Thymus (tissue), 11 donors: ENCODE data around the gene TMEM198. TPM values are rescaled to one million over a fixed set of nuclear protein-coding genes. Genes with fewer than 3 reads are reported as not detected.

Experiments
- DNase-seq, 9 donors: peaks; one replicate each; pipeline ENCODE4 v3.0.0-alpha.2; 2013; ENCODE audit warnings: low spot score in 9 of 9, low read depth in 6 of 9, missing footprints in 1 of 9
- H3K27ac ChIP-seq, 2 donors: one replicate each; pipeline ENCODE4 v1.5.1; 2013; ENCODE audit warnings: control low read depth in 1 of 2, low read depth in 1 of 2, low read length in 1 of 2, mild to moderate bottlenecking in 1 of 2, moderate library complexity in 1 of 2
- H3K27me3 ChIP-seq, 2 donors: one replicate each; pipeline ENCODE4 v1.5.1; 2013; ENCODE audit warnings: low read length in 1 of 2; ENCODE audit not compliant: control insufficient read depth in 2 of 2, insufficient read depth in 1 of 2
- H3K36me3 ChIP-seq, 2 donors: one replicate each; pipeline ENCODE4 v1.5.1; 2013; ENCODE audit warnings: low read length in 1 of 2, mild to moderate bottlenecking in 1 of 2, moderate library complexity in 1 of 2; ENCODE audit not compliant: control insufficient read depth in 2 of 2, insufficient read depth in 2 of 2
- H3K4me1 ChIP-seq, 2 donors: one replicate each; pipeline ENCODE4 v1.5.1; 2013; ENCODE audit warnings: low read length in 2 of 2; ENCODE audit not compliant: control insufficient read depth in 2 of 2, insufficient read depth in 2 of 2
- H3K4me3 ChIP-seq, 2 donors: one replicate each; pipeline ENCODE4 v1.5.1; 2013; ENCODE audit warnings: low read length in 2 of 2, control low read depth in 1 of 2, mild to moderate bottlenecking in 1 of 2
- H3K9me3 ChIP-seq, 2 donors: one replicate each; pipeline ENCODE4 v1.5.1; 2013; ENCODE audit warnings: low read length in 1 of 2, mild to moderate bottlenecking in 1 of 2; ENCODE audit not compliant: control insufficient read depth in 2 of 2, insufficient read depth in 1 of 2
- WGBS: extraction: QIAGEN DNeasy Blood & Tissue Kit; methylation state at CpG from one replicate; pipeline ENCODE4 v1.1.7; 2013; 5-methylcytosine and 5-hydroxymethylcytosine counted together
- polyA plus RNA-seq: library from polyadenylated mRNA; stranded (reverse); fragments of 200-250 nt; gene quantifications from one replicate; pipeline ENCODE4 v1.2.3, GENCODE V29; 2013
- total RNA-seq: library from RNA; stranded (reverse); fragments of 120-200 nt; gene quantifications from one replicate; pipeline ENCODE4 v1.2.4, GENCODE V29; 2013
- donor health status: healthy.

Gene TMEM198
- total and polyA plus RNA-seq, 2 donors = 0.52 to 3.7 TPM

GRCh38 chr2:219570194-219570923, 26.5 kb downstream of the TMEM198 start:
- Histone ChIP-seq H3K9me3 (peaks cover 0 to 4% of the 10 kb centered on the region in 2 donors), H3K4me3 (peak overlapping the region in 1 of 2 donors; percentile 57), H3K27ac (peak overlapping the region in 1 of 2 donors; percentile 61), H3K4me1 (peaks cover 0 to 6% of the 10 kb centered on the region in 2 donors), H3K27me3 (peaks cover 49 to 92% of the 10 kb centered on the region in 2 donors), H3K36me3 (no peaks in the 10 kb centered on the region)
- peak in 1 of 9 donors; percentile 32 for DNase-seq
- WGBS = 26% methylated on average over 95 of the region's 95 CpGs

- H3K4me1 ChIP-seq = peaks cover 0 to 6% of the 10 kb centered on the region in 2 donors
- H3K9me3 ChIP-seq = peaks cover 0 to 4% of the 10 kb centered on the region in 2 donors
- WGBS = 1% methylated on average over 55 of the region's 55 CpGs
- H3K4me3 ChIP-seq = peak overlapping the region; percentile 29 to 57
- no peak overlapping the region for H3K27ac ChIP-seq
- DNase-seq = peak in 1 of 9 donors; percentile 13
- no peaks in the 10 kb centered on the region for H3K36me3 ChIP-seq
- H3K27me3 ChIP-seq = peaks cover 47 to 92% of the 10 kb centered on the region in 2 donors
Measured at GRCh38 chr2:219570924-219571310, 27.1 kb downstream of the TMEM198 start.

GRCh38 chr2:219571311-219572236, 27.7 kb downstream of the TMEM198 start, which contains the start of gene OBSL1:
Gene OBSL1, minus strand, starts transcription at chr2:219571539. Its CDS starts 307 bp downstream, at chr2:219571232.
- Histone ChIP-seq H3K4me1 (peaks cover 0 to 6% of the 10 kb centered on the region in 2 donors), H3K9me3 (peaks cover 0 to 4% of the 10 kb centered on the region in 2 donors), H3K27ac (peak within 1 kb of the TSS in 1 of 2 donors; percentile 61), H3K27me3 (peaks cover 46 to 95% of the 10 kb centered on the region in 2 donors), H3K36me3 (no peaks in the 10 kb centered on the region), H3K4me3 (peak within 1 kb of the TSS; percentile 29 to 57)
- WGBS = 17% methylated on average over 42 of the region's 42 CpGs
- peak in 1 of 9 donors; percentile 23 for DNase-seq

- 95% methylated on average over 13 of the region's 13 CpGs for WGBS
- H3K4me1 ChIP-seq = peaks cover 0 to 12% of the 10 kb centered on the region in 2 donors
- peaks cover 0 to 4% of the 10 kb centered on the region in 2 donors for H3K9me3 ChIP-seq
- peak within 1 kb of the TSS; percentile 22 to 57 for H3K4me3 ChIP-seq
- no peak within 1 kb of the TSS for H3K27ac ChIP-seq
- H3K36me3 ChIP-seq = no peaks in the 10 kb centered on the region
- H3K27me3 ChIP-seq = peaks cover 46 to 96% of the 10 kb centered on the region in 2 donors
- no peak for DNase-seq
Measured at GRCh38 chr2:219572237-219573001, 28.6 kb downstream of the TMEM198 start, which contains the start of gene INHA. Gene INHA, plus strand, starts transcription at chr2:219572310. Its CDS starts 65 bp downstream, at chr2:219572375.

GRCh38 chr2:219573166-219573565, 29.3 kb downstream of the TMEM198 start:
- peaks cover 42 to 94% of the 10 kb centered on the region in 2 donors for H3K27me3 ChIP-seq
- no peak overlapping the region for H3K27ac ChIP-seq
- WGBS = 97% methylated on average over 5 of the region's 5 CpGs
- no peak overlapping the region for H3K4me3 ChIP-seq
- peaks cover 0 to 4% of the 10 kb centered on the region in 2 donors for H3K9me3 ChIP-seq
- DNase-seq = no peak
- H3K4me1 ChIP-seq = peaks cover 0 to 12% of the 10 kb centered on the region in 2 donors
- H3K36me3 ChIP-seq = no peaks in the 10 kb centered on the region

- no peaks in the 10 kb centered on the region for H3K36me3 ChIP-seq
- peaks cover 0 to 4% of the 10 kb centered on the region in 2 donors for H3K9me3 ChIP-seq
- no peak for DNase-seq
- peaks cover 37 to 85% of the 10 kb centered on the region in 2 donors for H3K27me3 ChIP-seq
- H3K4me1 ChIP-seq = peaks cover 0 to 12% of the 10 kb centered on the region in 2 donors
- 93% methylated on average over 22 of the region's 22 CpGs for WGBS
- no peak overlapping the region for H3K4me3 ChIP-seq
- no peak overlapping the region for H3K27ac ChIP-seq
Measured at GRCh38 chr2:219574484-219575311, 30.9 kb downstream of the TMEM198 start.

GRCh38 chr2:219575566-219576504, 32.0 kb downstream of the TMEM198 start:
- Histone ChIP-seq H3K9me3 (no peaks in the 10 kb centered on the region), H3K27ac (no peak overlapping the region), H3K4me1 (peaks cover 0 to 12% of the 10 kb centered on the region in 2 donors), H3K4me3 (no peak overlapping the region), H3K36me3 (no peaks in the 10 kb centered on the region), H3K27me3 (peaks cover 26 to 74% of the 10 kb centered on the region in 2 donors)
- WGBS = 91% methylated on average over 6 of the region's 6 CpGs
- no peak for DNase-seq
